Calu3 (cell line): ENCODE measurements around the gene CHMP4A. TPM values are rescaled to one million over a fixed set of nuclear protein-coding genes. Genes with fewer than 3 reads are reported as not detected.

ENCODE experiments used
- BruUV-seq: library from RNA; stranded (reverse); fragments of 400-500 nt; replicated peaks from 2 replicates; lab custom pipeline; 2021; lab: Mats Ljungman, UMichigan
- CTCF ChIA-PET: fragments of 300-600 bp; sonication (Branson Sonifier 250); formaldehyde crosslinking; loops from one replicate; lab custom pipeline; 2022; ENCODE audit warnings: antibody characterized with exemption; lab: Charles Lee
- DNase-seq: peaks from one replicate; pipeline ENCODE4 v3.0.0; 2022
- H3K27ac Mint-ChIP-seq: one replicate; pipeline ENCODE4 v1.8.0; 2022; ENCODE audit warnings: mixed read lengths; ENCODE audit not compliant: unreplicated experiment
- H3K27me3 Mint-ChIP-seq: one replicate; pipeline ENCODE4 v1.8.0; 2022; ENCODE audit warnings: mixed read lengths; ENCODE audit not compliant: unreplicated experiment
- H3K36me3 Mint-ChIP-seq: one replicate; pipeline ENCODE4 v1.8.0; 2022; ENCODE audit warnings: mild to moderate bottlenecking, moderate library complexity, mixed read lengths; ENCODE audit not compliant: insufficient read depth, unreplicated experiment
- H3K4me1 Mint-ChIP-seq: one replicate; pipeline ENCODE4 v1.8.0; 2022; ENCODE audit warnings: mild to moderate bottlenecking, low read depth, mixed read lengths; ENCODE audit not compliant: unreplicated experiment
- H3K4me3 Mint-ChIP-seq: one replicate; pipeline ENCODE4 v1.8.0; 2022; ENCODE audit warnings: mild to moderate bottlenecking, low read depth, moderate library complexity, mixed read lengths; ENCODE audit not compliant: unreplicated experiment
- H3K9me3 Mint-ChIP-seq: one replicate; pipeline ENCODE4 v1.8.0; 2022; ENCODE audit warnings: low read depth, mixed read lengths; ENCODE audit not compliant: unreplicated experiment
- CTCF ChIP-seq: fragments of 200-600 bp; IDR thresholded peaks from one replicate; pipeline ENCODE4 v1.8.0; 2022; ENCODE audit warnings: antibody characterized with exemption; ENCODE audit not compliant: unreplicated experiment
- intact Hi-C: fragments of 100-400 bp; cut with micrococcal nuclease; formaldehyde crosslinking; loops from one replicate; pipeline ENCODE4 v1.10.0; 2022; ENCODE audit not compliant: unreplicated experiment
- total RNA-seq: library from RNA; stranded (reverse); gene quantifications from 2 replicates; pipeline ENCODE4 v1.2.3, GENCODE V29; 2022

Gene CHMP4A
- total RNA-seq, 1 experiment from 2014 or later: 53.2 TPM

GRCh38 chr14:24198814-24199524, 14.3 kb downstream of the CHMP4A start:
- CTCF ChIA-PET: interaction anchor here (0.7 kb wide), 1 partner anchor 104 kb away, joined by 6 read pairs; no protein-coding TSS in a partner anchor
- Mint-ChIP-seq H3K4me1 (peaks cover 5% of the 10 kb centered on the region), H3K9me3 (peaks cover 5% of the 10 kb centered on the region), H3K4me3 (no peak overlapping the region), H3K27ac (peak overlapping the region; percentile 5), H3K36me3 (peaks cover 70% of the 10 kb centered on the region), H3K27me3 (no peaks in the 10 kb centered on the region)
- no peak for TF ChIP-seq CTCF
- BruUV-seq: no TSS peak
- no peak for DNase-seq
- intact Hi-C loops: no loop called here

- no peak overlapping the region for H3K27ac Mint-ChIP-seq
Observed at GRCh38 chr14:24197056-24197450, 16.2 kb downstream of the CHMP4A start.

GRCh38 chr14:24196071-24197055, 16.9 kb downstream of the CHMP4A start:
- peaks cover 8% of the 10 kb centered on the region for H3K4me1 Mint-ChIP-seq
- intact Hi-C loops: no loop called here
- TSS peak; percentile 67 for BruUV-seq
- TF ChIP-seq CTCF: no peak
- H3K4me3 Mint-ChIP-seq: peak overlapping the region; percentile 88
- peaks cover 63% of the 10 kb centered on the region for H3K36me3 Mint-ChIP-seq
- CTCF ChIA-PET: interaction anchor here (1.2 to 1.8 kb wide), 3 partner anchors 17 to 49 kb away, joined by 3 to 5 read pairs (median 3); partner anchors contain the start of genes CHMP4A, RNF31 and TINF2
- DNase-seq: no peak
- H3K27ac Mint-ChIP-seq: peak overlapping the region; percentile 92
- H3K27me3 Mint-ChIP-seq: no peaks in the 10 kb centered on the region
- H3K9me3 Mint-ChIP-seq: no peaks in the 10 kb centered on the region

More at GRCh38 chr14:24197056-24197450, 16.2 kb downstream of the CHMP4A start:
- intact Hi-C loops: no loop called here
- TF ChIP-seq CTCF: no peak
- DNase-seq: no peak
- Mint-ChIP-seq H3K27me3 (no peaks in the 10 kb centered on the region), H3K36me3 (peaks cover 70% of the 10 kb centered on the region), H3K4me1 (peaks cover 8% of the 10 kb centered on the region), H3K4me3 (peak overlapping the region; percentile 88), H3K9me3 (no peaks in the 10 kb centered on the region)
- CTCF ChIA-PET: interaction anchor here (1.2 kb wide), 1 partner anchor 45 kb away, joined by 3 read pairs; the partner anchor contains the start of gene TINF2
- no TSS peak for BruUV-seq
